IPS DF 4.7 (cell line): ENCODE measurements around the gene VAT1.
"Not testable (repeated sequence)": the region's sequence is repeated elsewhere in the genome, so short reads cannot be mapped to it uniquely, and the experiment has no call there.

Experiments
- DNase-seq: peaks from one replicate; pipeline ENCODE4 v3.0.0-alpha.2; 2013; ENCODE audit warnings: low spot score; ENCODE audit errors: extremely low read depth

VAT1 gene

GRCh38 chr17:42975701-42976100, 46.5 kb downstream of the VAT1 start:
- DNase-seq, result not testable (repeated sequence)

DNA sequence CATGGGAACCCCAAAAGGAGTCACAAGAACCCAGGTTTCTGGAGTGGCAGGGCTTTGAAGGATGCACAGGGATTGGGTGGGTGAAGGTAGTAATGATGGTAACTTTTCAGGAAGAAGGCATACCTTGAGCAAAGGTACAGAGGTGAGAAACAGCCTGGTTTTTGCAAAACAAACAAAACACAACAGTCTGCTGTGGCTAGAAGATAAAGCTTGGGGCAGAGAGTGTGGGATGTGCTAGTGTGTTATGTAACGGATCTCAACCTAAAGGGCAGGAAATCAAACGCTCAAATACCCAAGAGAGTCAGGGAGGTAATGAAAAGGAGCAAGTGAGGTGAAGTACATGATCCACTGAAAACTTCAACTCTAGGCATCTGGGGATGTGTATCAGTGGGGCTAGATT, 46.9 kb downstream of the VAT1 start:
- DNase-seq, result no peak

DNA sequence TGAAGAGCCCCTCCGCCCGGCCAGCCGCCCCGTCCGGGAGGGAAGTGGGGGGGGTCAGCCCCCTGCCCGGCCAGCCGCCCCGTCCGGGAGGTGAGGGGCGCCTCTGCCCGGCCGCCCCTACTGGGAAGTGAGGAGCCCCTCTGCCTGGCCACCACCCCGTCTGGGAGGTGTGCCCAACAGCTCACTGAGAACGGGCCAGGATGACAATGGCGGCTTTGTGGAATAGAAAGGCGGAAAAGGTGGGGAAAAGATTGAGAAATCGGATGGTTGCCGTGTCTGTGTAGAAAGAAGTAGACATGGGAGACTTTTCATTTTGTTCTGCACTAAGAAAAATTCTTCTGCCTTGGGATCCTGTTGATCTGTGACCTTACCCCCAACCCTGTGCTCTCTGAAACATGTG, 48.9 kb downstream of the VAT1 start:
- DNase-seq, result not testable (repeated sequence)

GRCh38 chr17:42971589-42971988, 50.6 kb downstream of the VAT1 start:
- DNase-seq, result no peak

DNA sequence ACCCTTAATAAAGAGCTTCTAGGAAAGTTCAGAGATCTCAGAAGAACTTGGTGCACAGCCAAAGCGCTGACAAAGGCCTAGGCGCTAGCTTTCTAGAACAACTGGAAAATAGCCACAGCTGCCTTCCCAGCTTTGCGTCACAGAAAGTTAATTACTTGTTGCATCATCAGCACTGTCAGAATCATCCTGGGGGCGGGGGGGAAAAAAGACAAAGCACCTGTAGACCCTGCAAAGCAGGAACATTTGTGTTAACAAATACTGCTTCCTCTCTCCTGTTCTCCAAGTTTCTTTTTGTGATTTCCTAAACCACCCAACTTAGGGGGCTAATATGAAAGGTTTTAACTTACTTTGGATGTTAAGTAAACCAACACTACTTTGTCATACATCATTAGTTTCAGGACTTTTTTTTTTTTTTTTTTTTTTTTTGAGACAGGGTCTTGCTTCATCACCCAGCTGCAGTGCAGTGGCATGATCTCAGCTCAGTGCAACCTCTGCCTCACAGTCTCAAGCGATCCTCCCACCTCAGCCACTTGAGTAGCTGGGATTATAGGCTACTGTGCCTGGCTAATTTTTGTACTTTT, 53.1 kb downstream of the VAT1 start:
- no peak for DNase-seq

- DNase-seq, result no peak
These were observed 54.3 kb downstream of the VAT1 start for GRCh38 chr17:42967925-42968324.
